Neural progenitor cell (in vitro differentiated cells): ENCODE data around the gene KIF4A. TPM values are rescaled to one million over a fixed set of nuclear protein-coding genes. Genes with fewer than 3 reads are reported as not detected.

ENCODE experiments used
- DNase-seq: peaks from one replicate; pipeline ENCODE4 v3.0.0-alpha.2; 2016; ENCODE audit warnings: low spot score
- H2AFZ ChIP-seq: fragments of 200-600 bp; sonication (generic); replicated peaks from 2 replicates; pipeline ENCODE4 v1.6.1; 2016; ENCODE audit warnings: antibody characterized with exemption
- H3F3A ChIP-seq: fragments of 200-600 bp; sonication (generic); 2 replicates; pipeline ENCODE4 v1.6.1; 2016; ENCODE audit warnings: antibody characterized with exemption, low read depth
- H3K27ac ChIP-seq: fragments of 200-600 bp; sonication (generic); 2 replicates; pipeline ENCODE4 v1.5.1; 2016; ENCODE audit warnings: mild to moderate bottlenecking
- H3K27me3 ChIP-seq: fragments of 200-600 bp; sonication (generic); 2 replicates; pipeline ENCODE4 v1.6.1; 2016; ENCODE audit warnings: mild to moderate bottlenecking, moderate library complexity
- H3K36me3 ChIP-seq: fragments of 200-600 bp; sonication (generic); 2 replicates; pipeline ENCODE4 v1.5.1; 2016
- H3K4me1 ChIP-seq: fragments of 200-600 bp; sonication (generic); 2 replicates; pipeline ENCODE4 v1.6.1; 2016; ENCODE audit warnings: mixed run types
- H3K4me2 ChIP-seq: fragments of 200-600 bp; sonication (generic); 2 replicates; pipeline ENCODE4 v1.6.1; 2016
- H3K4me3 ChIP-seq: fragments of 200-600 bp; sonication (generic); 2 replicates; pipeline ENCODE4 v1.5.1; 2016
- H3K79me2 ChIP-seq: fragments of 200-600 bp; sonication (generic); 2 replicates; pipeline ENCODE4 v1.6.1; 2016; ENCODE audit warnings: low read depth
- H3K9ac ChIP-seq: fragments of 200-600 bp; sonication (generic); 2 replicates; pipeline ENCODE4 v1.6.1; 2016
- H3K9me3 ChIP-seq: fragments of 200-600 bp; sonication (generic); 2 replicates; pipeline ENCODE4 v1.5.1; 2016; ENCODE audit warnings: low read depth
- H4K20me1 ChIP-seq: fragments of 200-600 bp; sonication (generic); 2 replicates; pipeline ENCODE4 v1.6.1; 2016; ENCODE audit warnings: low read depth
- H3K27ac Mint-ChIP-seq: 3 replicates; pipeline ENCODE4 v1.8.0; 2021; ENCODE audit warnings: mixed read lengths
- H3K27me3 Mint-ChIP-seq: 2 replicates; pipeline ENCODE4 v1.8.0; 2022; ENCODE audit warnings: low read depth, mild to moderate bottlenecking, inconsistent platforms, moderate library complexity, mixed read lengths; ENCODE audit not compliant: insufficient read depth
- H3K36me3 Mint-ChIP-seq: 3 replicates; pipeline ENCODE4 v1.8.0; 2021; ENCODE audit warnings: mixed read lengths
- H3K4me1 Mint-ChIP-seq: 3 replicates; pipeline ENCODE4 v1.8.0; 2021; ENCODE audit warnings: mixed read lengths
- H3K4me3 Mint-ChIP-seq: 3 replicates; pipeline ENCODE4 v1.8.0; 2021; ENCODE audit warnings: mild to moderate bottlenecking, moderate library complexity, mixed read lengths
- H3K9me3 Mint-ChIP-seq: 3 replicates; pipeline ENCODE4 v1.8.0; 2020; ENCODE audit warnings: mixed read lengths
- EZH2 ChIP-seq: fragments of 200-600 bp; sonication (generic); IDR thresholded peaks from 2 replicates; pipeline ENCODE4 v1.6.1; 2017; ENCODE audit warnings: antibody characterized with exemption, mild to moderate bottlenecking, moderate library complexity
- EZH2phosphoT487 ChIP-seq: fragments of 200-600 bp; sonication (generic); IDR thresholded peaks from 2 replicates; pipeline ENCODE4 v1.6.1; 2017; ENCODE audit warnings: antibody characterized with exemption
- total RNA-seq: library from RNA; depleted of rRNA; stranded (reverse); fragments of >200 nt; gene quantifications from 2 replicates; pipeline ENCODE4 v1.2.3, GENCODE V29; 2015; ENCODE audit warnings: low replicate concordance
- TF ChIP-seq, protein P1 (sequence below): fragments of 200-600 bp; sonication (generic); IDR thresholded peaks from 2 replicates; pipeline ENCODE4 v1.5.1; 2017; ENCODE audit warnings: antibody characterized with exemption, mild to moderate bottlenecking

KIF4A gene
- total RNA-seq, 1 donor from 2014 or later, result 77.6 TPM

DNA sequence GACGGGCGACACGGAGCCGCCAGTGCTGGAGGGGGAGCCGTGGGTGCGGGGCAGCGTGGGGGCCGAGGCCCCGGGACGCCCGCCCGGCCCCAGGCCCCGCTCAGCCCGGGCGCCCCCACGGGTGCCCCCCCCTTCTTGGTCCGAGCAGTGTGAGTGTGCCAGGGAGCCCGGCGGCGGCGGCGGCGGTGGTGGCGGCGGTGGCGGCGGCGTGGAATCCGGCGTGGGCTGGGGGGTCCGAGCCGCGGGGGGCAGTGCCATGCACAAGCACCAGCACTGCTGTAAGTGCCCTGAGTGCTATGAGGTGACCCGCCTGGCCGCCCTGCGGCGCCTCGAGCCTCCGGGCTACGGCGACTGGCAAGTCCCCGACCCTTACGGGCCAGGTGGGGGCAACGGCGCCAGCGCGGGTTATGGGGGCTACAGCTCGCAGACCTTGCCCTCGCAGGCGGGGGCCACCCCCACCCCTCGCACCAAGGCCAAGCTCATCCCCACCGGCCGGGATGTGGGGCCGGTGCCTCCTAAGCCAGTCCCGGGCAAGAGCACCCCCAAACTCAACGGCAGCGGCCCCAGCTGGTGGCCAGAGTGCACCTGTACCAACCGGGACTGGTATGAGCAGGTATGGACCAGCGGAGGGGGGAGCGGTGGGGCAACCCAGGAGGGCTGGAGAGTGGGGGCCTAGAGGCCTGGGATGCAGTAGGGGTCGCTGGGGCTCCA, 155.2 kb downstream of the KIF4A start:
- Histone ChIP-seq H3K36me3 (no peaks in the 10 kb centered on the region), H3K27ac (no peak overlapping the region), H3K4me1 (no peaks in the 10 kb centered on the region), H3K9me3 (no peaks in the 10 kb centered on the region), H3K4me3 (peak overlapping the region; percentile 44), H3K9ac (no peak overlapping the region), H2AFZ (no peak overlapping the region), H3K27me3 (peaks cover 32% of the 10 kb centered on the region), H3K4me2 (peak overlapping the region; percentile 67), H3F3A (no peaks in the 10 kb centered on the region), H4K20me1 (no peaks in the 10 kb centered on the region), H3K79me2 (no peaks in the 10 kb centered on the region)
- peak overlapping the region; percentile 79 for H3K4me3 Mint-ChIP-seq
- TF ChIP-seq, protein P1, sequence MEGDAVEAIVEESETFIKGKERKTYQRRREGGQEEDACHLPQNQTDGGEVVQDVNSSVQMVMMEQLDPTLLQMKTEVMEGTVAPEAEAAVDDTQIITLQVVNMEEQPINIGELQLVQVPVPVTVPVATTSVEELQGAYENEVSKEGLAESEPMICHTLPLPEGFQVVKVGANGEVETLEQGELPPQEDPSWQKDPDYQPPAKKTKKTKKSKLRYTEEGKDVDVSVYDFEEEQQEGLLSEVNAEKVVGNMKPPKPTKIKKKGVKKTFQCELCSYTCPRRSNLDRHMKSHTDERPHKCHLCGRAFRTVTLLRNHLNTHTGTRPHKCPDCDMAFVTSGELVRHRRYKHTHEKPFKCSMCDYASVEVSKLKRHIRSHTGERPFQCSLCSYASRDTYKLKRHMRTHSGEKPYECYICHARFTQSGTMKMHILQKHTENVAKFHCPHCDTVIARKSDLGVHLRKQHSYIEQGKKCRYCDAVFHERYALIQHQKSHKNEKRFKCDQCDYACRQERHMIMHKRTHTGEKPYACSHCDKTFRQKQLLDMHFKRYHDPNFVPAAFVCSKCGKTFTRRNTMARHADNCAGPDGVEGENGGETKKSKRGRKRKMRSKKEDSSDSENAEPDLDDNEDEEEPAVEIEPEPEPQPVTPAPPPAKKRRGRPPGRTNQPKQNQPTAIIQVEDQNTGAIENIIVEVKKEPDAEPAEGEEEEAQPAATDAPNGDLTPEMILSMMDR, result no peak
- TF ChIP-seq EZH2phosphoT487, result no peak
- TF ChIP-seq EZH2, result no peak
- no peak overlapping the region for H3K27ac Mint-ChIP-seq
- peaks cover 7% of the 10 kb centered on the region for H3K4me1 Mint-ChIP-seq
- H3K27me3 Mint-ChIP-seq, result peaks cover 16% of the 10 kb centered on the region
- H3K9me3 Mint-ChIP-seq, result peaks cover 10% of the 10 kb centered on the region
- no peak for DNase-seq
- no peaks in the 10 kb centered on the region for H3K36me3 Mint-ChIP-seq

DNA sequence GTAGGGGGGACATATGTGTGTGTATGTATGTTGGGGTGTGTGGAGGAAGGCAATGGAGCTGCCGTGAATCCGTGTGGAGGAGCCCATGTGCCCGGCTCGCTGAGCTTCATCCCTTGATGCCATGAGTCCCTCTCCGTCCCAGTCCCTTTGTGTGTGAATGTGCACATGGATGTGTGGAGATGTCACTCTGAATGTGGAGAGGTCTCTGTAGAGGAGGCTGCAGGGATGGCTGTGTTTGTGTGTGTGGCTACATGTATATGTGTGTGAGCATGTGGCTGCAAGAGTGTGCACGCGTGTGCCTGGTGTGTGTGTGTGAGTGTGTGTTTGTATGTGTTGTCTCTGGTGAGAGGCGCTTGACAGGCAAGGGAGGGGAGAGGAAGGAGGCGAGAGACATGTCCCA, 156.0 kb downstream of the KIF4A start:
- H3K27ac ChIP-seq, result no peak overlapping the region
- peaks cover 10% of the 10 kb centered on the region for H3K4me1 Mint-ChIP-seq
- H4K20me1 ChIP-seq, result no peaks in the 10 kb centered on the region
- peaks cover 16% of the 10 kb centered on the region for H3K27me3 Mint-ChIP-seq
- no peak overlapping the region for H3K4me2 ChIP-seq
- H3K9me3 Mint-ChIP-seq, result peaks cover 13% of the 10 kb centered on the region
- peak overlapping the region; percentile 12 for H3K4me3 Mint-ChIP-seq
- H3K9ac ChIP-seq, result no peak overlapping the region
- H3K27me3 ChIP-seq, result peaks cover 32% of the 10 kb centered on the region
- no peak overlapping the region for H2AFZ ChIP-seq
- no peaks in the 10 kb centered on the region for H3K36me3 Mint-ChIP-seq
- TF ChIP-seq EZH2 (no peak), EZH2phosphoT487 (no peak)
- TF ChIP-seq, protein P1, result no peak
- no peak overlapping the region for H3K4me3 ChIP-seq
- DNase-seq, result no peak
- H3F3A ChIP-seq, result no peaks in the 10 kb centered on the region
- H3K79me2 ChIP-seq, result no peaks in the 10 kb centered on the region
- no peaks in the 10 kb centered on the region for H3K4me1 ChIP-seq
- H3K27ac Mint-ChIP-seq, result no peak overlapping the region
- H3K9me3 ChIP-seq, result no peaks in the 10 kb centered on the region
- H3K36me3 ChIP-seq, result no peaks in the 10 kb centered on the region

DNA sequence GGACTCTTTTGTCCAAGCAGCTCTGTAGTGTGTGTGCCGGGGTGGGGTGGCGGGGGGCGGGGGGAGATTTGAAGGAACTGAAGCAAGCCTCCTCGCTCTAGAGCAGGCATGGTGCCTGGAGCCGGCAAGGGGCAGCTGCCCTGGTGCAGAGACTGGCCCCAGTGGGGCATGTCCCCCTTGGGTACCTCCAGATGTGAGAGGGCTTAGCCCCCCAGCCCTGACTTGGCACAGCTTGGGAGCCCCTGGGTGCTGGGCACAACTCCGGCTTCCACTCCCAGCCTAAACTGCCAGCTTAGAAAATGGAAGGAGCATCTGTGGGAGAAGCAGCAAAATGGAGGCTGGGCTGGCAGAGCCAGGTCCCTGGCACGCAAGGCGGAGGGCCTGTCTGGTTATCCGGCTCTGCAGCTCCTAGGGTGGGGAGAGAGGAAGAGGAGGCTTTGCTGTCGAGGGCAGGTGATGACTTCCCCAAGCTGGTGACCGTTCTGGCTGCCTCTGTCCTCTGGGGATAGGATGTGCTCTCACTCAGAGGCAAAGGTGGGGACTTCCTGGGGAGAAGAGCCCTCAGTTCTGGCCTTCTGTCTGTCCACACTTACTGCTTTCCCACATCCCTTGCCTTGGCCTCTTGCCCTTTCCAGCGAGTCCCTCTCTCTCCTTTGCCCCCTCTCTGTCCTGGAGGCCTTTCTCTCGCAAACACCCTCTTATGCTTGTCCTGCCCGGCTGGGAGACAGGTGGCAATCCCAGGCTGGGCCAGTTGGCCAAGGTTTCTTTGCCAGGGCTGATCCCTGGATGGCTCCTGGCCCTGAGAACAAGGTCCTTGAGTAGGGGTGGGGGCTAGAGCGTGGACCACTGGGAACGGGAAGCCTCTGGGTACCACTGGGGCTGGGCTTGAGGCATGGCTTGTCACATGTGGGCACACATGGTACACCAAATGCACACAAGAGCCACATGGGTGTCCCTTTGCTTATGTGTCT, 156.8 kb downstream of the KIF4A start:
- Histone ChIP-seq H3K36me3 (no peaks in the 10 kb centered on the region), H3F3A (no peaks in the 10 kb centered on the region), H3K4me3 (no peak overlapping the region), H3K9me3 (no peaks in the 10 kb centered on the region), H3K27me3 (peaks cover 26% of the 10 kb centered on the region), H3K4me2 (no peak overlapping the region), H3K9ac (no peak overlapping the region), H3K27ac (no peak overlapping the region), H2AFZ (no peak overlapping the region), H3K4me1 (no peaks in the 10 kb centered on the region), H4K20me1 (no peaks in the 10 kb centered on the region), H3K79me2 (no peaks in the 10 kb centered on the region)
- H3K27ac Mint-ChIP-seq, result no peak overlapping the region
- peaks cover 10% of the 10 kb centered on the region for H3K4me1 Mint-ChIP-seq
- H3K9me3 Mint-ChIP-seq, result peaks cover 15% of the 10 kb centered on the region
- no peak for DNase-seq
- peaks cover 19% of the 10 kb centered on the region for H3K27me3 Mint-ChIP-seq
- TF ChIP-seq EZH2phosphoT487 (no peak), EZH2 (no peak)
- TF ChIP-seq, protein P1, result no peak
- H3K4me3 Mint-ChIP-seq, result peak overlapping the region; percentile 12
- no peaks in the 10 kb centered on the region for H3K36me3 Mint-ChIP-seq
